A172 (cell line): ENCODE results near the gene TPST2. TPM values are rescaled to one million over a fixed set of nuclear protein-coding genes. Genes with fewer than 3 reads are reported as not detected.

Experiments used
- total RNA-seq: library from RNA; depleted of rRNA; stranded (reverse); fragments of >200 nt; shearing (Covaris generic); gene quantifications from 2 replicates; pipeline ENCODE4 v1.2.3, GENCODE V29; 2014; rRNA removed

The TPST2 gene
- total RNA-seq, 1 experiment from 2014 or later: 5.5 TPM

Other genes with a start within 250 kb of the TPST2 start
- 4.0 and 4.5 TPM in 2 replicates for gene ASPHD2, start 160.9 kb downstream of the TPST2 start, total RNA-seq
- 18.4 and 20.4 TPM in 2 replicates for gene HPS4, start 106.3 kb downstream of the TPST2 start, total RNA-seq
- gene SRRD, start 106.3 kb downstream of the TPST2 start, total RNA-seq: 19.2 and 24.1 TPM in 2 replicates
- 21.1 and 23.1 TPM in 2 replicates for gene TFIP11, start 77.7 kb downstream of the TPST2 start, total RNA-seq
- gene CRYBB1, start 27.9 kb upstream of the TPST2 start, total RNA-seq: not detected in 2 replicates
- not detected in 2 replicates for gene CRYBA4, start 31.8 kb upstream of the TPST2 start, total RNA-seq
- 1.9 and 2.2 TPM in 2 replicates for gene MIAT, start 67.5 kb upstream of the TPST2 start, total RNA-seq